ENCODE data around the gene KTN1. TPM values are rescaled to one million over a fixed set of nuclear protein-coding genes. Genes with fewer than 3 reads are reported as not detected.

KTN1 gene
- total RNA-seq, 1 donor from 2014 or later: 191 TPM

DNA sequence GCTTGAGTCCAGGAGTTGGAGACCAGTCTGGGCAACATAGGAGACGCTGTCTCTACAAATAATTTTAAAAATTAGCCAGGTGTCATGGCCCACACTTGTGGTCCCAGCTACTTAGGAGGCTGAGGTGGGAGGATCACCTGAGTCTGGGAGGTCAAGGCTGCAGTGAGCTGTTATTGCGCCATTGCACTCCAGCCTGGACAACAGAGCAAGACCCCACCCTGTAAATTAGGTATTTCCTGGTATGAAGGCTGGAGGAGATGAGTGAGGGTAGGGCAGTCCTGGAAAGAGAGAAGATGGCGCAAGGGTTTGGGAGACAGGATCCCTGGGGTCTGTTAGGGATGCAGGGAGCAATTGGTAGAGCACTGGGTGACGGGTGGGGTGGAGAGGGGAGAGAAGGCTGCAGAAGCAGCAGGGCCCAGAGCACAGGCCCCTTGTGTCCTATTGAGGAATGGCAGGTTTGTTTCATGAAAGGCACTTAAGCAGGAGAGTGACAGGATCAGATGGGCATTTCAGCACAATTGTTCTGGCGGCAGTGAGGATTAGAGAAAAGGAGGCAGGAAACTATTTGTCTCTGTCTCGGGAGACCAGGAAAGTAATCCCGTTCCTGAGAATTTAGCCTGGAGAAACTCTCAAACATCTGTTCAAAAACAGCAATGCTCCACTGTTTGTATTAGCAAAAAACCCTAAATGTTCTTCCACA lies 47.2 kb upstream of the KTN1 start:
- no peak overlapping the region for H3K27ac Mint-ChIP-seq
- H3K9me3 ChIP-seq (ENCODE audit: low read depth): no peaks in the 10 kb centered on the region
- peaks cover 6% of the 10 kb centered on the region for H3K4me1 Mint-ChIP-seq
- no peak overlapping the region for H3K9ac ChIP-seq
- H3K4me1 ChIP-seq: peaks cover 9% of the 10 kb centered on the region
- peak overlapping the region; percentile 27 for H3K4me3 ChIP-seq
- H3F3A ChIP-seq (ENCODE audit: low read depth): peaks cover 4% of the 10 kb centered on the region
- no peaks in the 10 kb centered on the region for H4K20me1 ChIP-seq (ENCODE audit: low read depth)
- peaks cover 7% of the 10 kb centered on the region for H3K9me3 Mint-ChIP-seq
- no peak overlapping the region for H2AFZ ChIP-seq (replicated peaks)
- no peaks in the 10 kb centered on the region for H3K36me3 ChIP-seq
- no peaks in the 10 kb centered on the region for H3K36me3 Mint-ChIP-seq
- TF ChIP-seq, protein P1, sequence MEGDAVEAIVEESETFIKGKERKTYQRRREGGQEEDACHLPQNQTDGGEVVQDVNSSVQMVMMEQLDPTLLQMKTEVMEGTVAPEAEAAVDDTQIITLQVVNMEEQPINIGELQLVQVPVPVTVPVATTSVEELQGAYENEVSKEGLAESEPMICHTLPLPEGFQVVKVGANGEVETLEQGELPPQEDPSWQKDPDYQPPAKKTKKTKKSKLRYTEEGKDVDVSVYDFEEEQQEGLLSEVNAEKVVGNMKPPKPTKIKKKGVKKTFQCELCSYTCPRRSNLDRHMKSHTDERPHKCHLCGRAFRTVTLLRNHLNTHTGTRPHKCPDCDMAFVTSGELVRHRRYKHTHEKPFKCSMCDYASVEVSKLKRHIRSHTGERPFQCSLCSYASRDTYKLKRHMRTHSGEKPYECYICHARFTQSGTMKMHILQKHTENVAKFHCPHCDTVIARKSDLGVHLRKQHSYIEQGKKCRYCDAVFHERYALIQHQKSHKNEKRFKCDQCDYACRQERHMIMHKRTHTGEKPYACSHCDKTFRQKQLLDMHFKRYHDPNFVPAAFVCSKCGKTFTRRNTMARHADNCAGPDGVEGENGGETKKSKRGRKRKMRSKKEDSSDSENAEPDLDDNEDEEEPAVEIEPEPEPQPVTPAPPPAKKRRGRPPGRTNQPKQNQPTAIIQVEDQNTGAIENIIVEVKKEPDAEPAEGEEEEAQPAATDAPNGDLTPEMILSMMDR (IDR thresholded peaks at IDR 0.05): peak; percentile 50
- no peak for TF ChIP-seq EZH2phosphoT487 (IDR thresholded peaks at IDR 0.05)
- H3K4me3 Mint-ChIP-seq: no peak overlapping the region
- H3K27me3 Mint-ChIP-seq (ENCODE audit: insufficient read depth, low read depth): no peaks in the 10 kb centered on the region
- DNase-seq (ENCODE audit: low spot score): peak; percentile 83
- no peaks in the 10 kb centered on the region for H3K27me3 ChIP-seq
- no peak overlapping the region for H3K27ac ChIP-seq
- no peaks in the 10 kb centered on the region for H3K79me2 ChIP-seq (ENCODE audit: low read depth)
- H3K4me2 ChIP-seq: peak overlapping the region; percentile 75

DNA sequence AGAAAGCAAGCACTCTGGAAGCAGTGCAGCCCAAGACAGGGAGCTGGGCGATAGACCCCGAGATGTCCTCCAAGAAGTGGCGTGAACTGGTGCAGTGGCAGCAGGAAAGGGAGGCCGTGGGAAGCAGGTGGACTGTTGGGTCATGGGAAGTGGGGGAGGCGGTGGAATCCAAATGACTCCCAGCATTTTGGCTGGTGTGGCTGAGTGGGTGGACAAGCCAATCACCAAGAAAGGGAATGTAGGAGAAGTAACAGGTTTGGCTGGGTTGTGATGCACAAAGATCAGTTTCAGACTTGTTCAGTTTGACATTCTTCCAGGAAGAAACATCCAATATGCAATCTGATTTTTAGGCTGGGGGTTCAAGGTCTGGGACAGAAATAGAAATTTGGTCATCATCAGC lies 46.0 kb upstream of the KTN1 start:
- Histone ChIP-seq H3F3A (ENCODE audit: low read depth) (peaks cover 4% of the 10 kb centered on the region), H3K9ac (no peak overlapping the region), H2AFZ (replicated peaks) (no peak overlapping the region), H3K36me3 (no peaks in the 10 kb centered on the region), H4K20me1 (ENCODE audit: low read depth) (no peaks in the 10 kb centered on the region), H3K4me1 (peaks cover 9% of the 10 kb centered on the region), H3K4me3 (no peak overlapping the region), H3K79me2 (ENCODE audit: low read depth) (no peaks in the 10 kb centered on the region), H3K27me3 (no peaks in the 10 kb centered on the region), H3K27ac (no peak overlapping the region), H3K4me2 (no peak overlapping the region), H3K9me3 (ENCODE audit: low read depth) (no peaks in the 10 kb centered on the region)
- TF ChIP-seq, protein P1 (IDR thresholded peaks at IDR 0.05): no peak
- TF ChIP-seq EZH2phosphoT487 (IDR thresholded peaks at IDR 0.05) (no peak), EZH2 (IDR thresholded peaks at IDR 0.05) (no peak)
- Mint-ChIP-seq H3K9me3 (peaks cover 7% of the 10 kb centered on the region), H3K36me3 (no peaks in the 10 kb centered on the region), H3K4me3 (no peak overlapping the region), H3K27me3 (ENCODE audit: insufficient read depth, low read depth) (no peaks in the 10 kb centered on the region), H3K4me1 (peaks cover 6% of the 10 kb centered on the region), H3K27ac (no peak overlapping the region)
- no peak for DNase-seq (ENCODE audit: low spot score)

DNA sequence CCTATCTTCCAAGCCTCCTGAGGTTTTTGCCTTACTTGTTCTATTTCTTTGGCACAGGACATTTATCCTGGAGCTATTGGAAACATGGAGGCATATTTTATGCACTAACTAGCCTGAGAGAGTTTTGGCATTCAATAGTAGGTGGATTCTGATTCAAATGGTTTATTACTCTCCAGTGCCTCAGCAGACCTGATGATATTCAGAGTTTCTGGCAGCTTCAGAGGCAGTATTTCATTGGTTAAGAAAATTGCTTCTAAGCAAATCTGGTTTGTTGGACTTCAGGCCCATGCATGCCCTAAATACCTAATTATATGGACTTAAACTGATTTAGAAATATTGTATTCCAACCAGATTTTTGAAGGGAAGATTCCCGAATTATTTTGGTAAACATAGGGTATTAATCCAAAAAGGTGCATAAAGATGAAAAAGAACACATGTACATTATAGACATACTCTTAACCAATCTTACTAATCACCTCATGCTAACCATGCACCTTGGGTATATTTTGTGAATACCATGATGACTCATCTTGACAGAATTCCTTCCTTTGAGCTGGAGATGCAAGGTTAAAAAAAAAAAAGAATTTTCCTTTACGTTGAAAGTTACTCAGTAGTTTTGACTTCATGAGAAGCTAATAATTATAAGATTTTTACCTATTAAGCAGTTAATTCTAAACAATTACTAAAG lies 44.3 kb upstream of the KTN1 start:
- no peak overlapping the region for H3K27ac ChIP-seq
- no peaks in the 10 kb centered on the region for H3K9me3 ChIP-seq (ENCODE audit: low read depth)
- H3K4me1 ChIP-seq: peaks cover 9% of the 10 kb centered on the region
- H3K9me3 Mint-ChIP-seq: peaks cover 7% of the 10 kb centered on the region
- no peak overlapping the region for H3K9ac ChIP-seq
- no peak overlapping the region for H3K27ac Mint-ChIP-seq
- H3K4me2 ChIP-seq: no peak overlapping the region
- no peaks in the 10 kb centered on the region for H3K27me3 ChIP-seq
- no peaks in the 10 kb centered on the region for H3K36me3 ChIP-seq
- H3K4me1 Mint-ChIP-seq: peaks cover 6% of the 10 kb centered on the region
- peaks cover 4% of the 10 kb centered on the region for H3F3A ChIP-seq (ENCODE audit: low read depth)
- H3K4me3 ChIP-seq: no peak overlapping the region
- H3K27me3 Mint-ChIP-seq (ENCODE audit: insufficient read depth, low read depth): no peaks in the 10 kb centered on the region
- H3K79me2 ChIP-seq (ENCODE audit: low read depth): no peaks in the 10 kb centered on the region
- no peak for DNase-seq (ENCODE audit: low spot score)
- TF ChIP-seq, protein P1 (IDR thresholded peaks at IDR 0.05): no peak
- TF ChIP-seq EZH2 (IDR thresholded peaks at IDR 0.05) (no peak), EZH2phosphoT487 (IDR thresholded peaks at IDR 0.05) (no peak)
- H2AFZ ChIP-seq (replicated peaks): no peak overlapping the region
- H3K36me3 Mint-ChIP-seq: no peaks in the 10 kb centered on the region
- no peaks in the 10 kb centered on the region for H4K20me1 ChIP-seq (ENCODE audit: low read depth)
- H3K4me3 Mint-ChIP-seq: no peak overlapping the region

Measured in neural progenitor cell (in vitro differentiated cells).